Esophagus muscularis mucosa (tissue), 4 donors: ENCODE data around the gene KCNQ1.

ENCODE experiments used
- CTCF ChIP-seq, 3 experiments: fragments of 200-600 bp in 2 of 3; fragments of 450-650 bp in 1 of 3; sonication (generic) in 2 of 3; IDR thresholded peaks; one replicate each; pipeline ENCODE4 v1.5.1; 2017 to 2019; ENCODE audit warnings: antibody characterized with exemption in 3 of 3, mild to moderate bottlenecking in 2 of 3, moderate library complexity in 1 of 3
- EP300 ChIP-seq: sonication (generic); formaldehyde crosslinking; IDR thresholded peaks from one replicate; pipeline ENCODE4 v1.6.1; 2017; ENCODE audit warnings: antibody characterized with exemption
- POLR2A ChIP-seq: fragments of 450-650 bp; IDR thresholded peaks from one replicate; pipeline ENCODE4 v1.6.1; 2017; ENCODE audit warnings: antibody characterized with exemption, moderate library complexity, mild to moderate bottlenecking, low read depth
- POLR2AphosphoS5 ChIP-seq, 2 donors: sonication (generic); formaldehyde crosslinking; IDR thresholded peaks; one replicate each; pipeline ENCODE4 v1.6.1; 2017; ENCODE audit warnings: antibody characterized with exemption in 2 of 2

GRCh38 chr11:2459796-2460531 is 15.2 kb downstream of the KCNQ1 start:
- TF ChIP-seq POLR2A (no peak), CTCF (IDR thresholded peaks at IDR 0.05) (no peak), EP300 (no peak), POLR2AphosphoS5 (IDR thresholded peaks at IDR 0.05) (no peak)
